H1 (cell line): Measurements from ENCODE around the gene SERINC5. TPM values are rescaled to one million over a fixed set of nuclear protein-coding genes. Genes with fewer than 3 reads are reported as not detected.

Experiments used
- CTCF ChIA-PET: fragments of 300-600 bp; sonication (Branson Sonifier 250); formaldehyde crosslinking; loops from one replicate; lab custom pipeline; 2021; ENCODE audit not compliant: partially characterized antibody; lab: Charles Lee
- POLR2A ChIA-PET: fragments of 300-600 bp; sonication (Branson Sonifier 250); formaldehyde crosslinking; loops from one replicate; lab custom pipeline; 2021; ENCODE audit warnings: inconsistent platforms; ENCODE audit not compliant: partially characterized antibody; lab: Charles Lee
- DNase-seq, 2 experiments: peaks; one replicate each; pipeline versions ENCODE4 v3.0.0 to v3.0.0-alpha.2; 2010 to 2022; ENCODE audit warnings: low spot score in 2 of 2, low read depth in 1 of 2, mixed read lengths in 1 of 2
- FAIRE-seq: peaks from 2 replicates; lab custom pipeline; 2011; peaks lifted over from hg19 to GRCh38; lab: Jason Lieb, UNC
- H2AFZ ChIP-seq: 2 replicates; pipeline ENCODE4 v1.8.1; 2012; ENCODE audit warnings: low read length, inconsistent platforms
- H2AK5ac ChIP-seq: 2 replicates; pipeline ENCODE4 v1.6.1; 2013; ENCODE audit warnings: low read depth, low read length
- H2BK120ac ChIP-seq: replicated peaks from 2 replicates; pipeline ENCODE3; 2013; ENCODE audit warnings: low read depth, low read length, inconsistent platforms
- H2BK12ac ChIP-seq: 2 replicates; pipeline ENCODE4 v1.6.1; 2013; ENCODE audit warnings: low read depth, low read length
- H2BK15ac ChIP-seq: 2 replicates; pipeline ENCODE4 v1.6.1; 2013; ENCODE audit warnings: low read length
- H2BK20ac ChIP-seq: 2 replicates; pipeline ENCODE4 v1.6.1; 2013; ENCODE audit warnings: low read length
- H2BK5ac ChIP-seq: 2 replicates; pipeline ENCODE4 v1.6.1; 2013; ENCODE audit warnings: low read depth, low read length
- H3K14ac ChIP-seq: 2 replicates; pipeline ENCODE4 v1.6.1; 2013; ENCODE audit warnings: inconsistent platforms; ENCODE audit not compliant: insufficient read length
- H3K18ac ChIP-seq: 2 replicates; pipeline ENCODE4 v1.6.1; 2013; ENCODE audit warnings: low read length; ENCODE audit errors: extremely low read depth
- H3K23ac ChIP-seq: 2 replicates; pipeline ENCODE4 v1.6.1; 2013; ENCODE audit warnings: inconsistent platforms; ENCODE audit not compliant: insufficient read length
- H3K23me2 ChIP-seq: 2 replicates; pipeline ENCODE4 v1.6.1; 2013; ENCODE audit warnings: low read depth, low read length
- H3K27ac ChIP-seq: 2 replicates; pipeline ENCODE4 v1.6.1; 2011; ENCODE audit warnings: low read depth, low read length, inconsistent platforms
- H3K27me3 ChIP-seq, 4 experiments: replicated peaks in 1 of 4; 1 replicate in 1 of 4; 2 replicates in 3 of 4; pipeline versions ENCODE4 v1.6.1 to v1.8.1; 2011 to 2013; ENCODE audit warnings: low read length in 3 of 4, mild to moderate bottlenecking in 3 of 4, inconsistent platforms in 2 of 4, mixed read lengths in 2 of 4, moderate library complexity in 1 of 4; ENCODE audit not compliant: control insufficient read depth in 3 of 4, insufficient read depth in 3 of 4; ENCODE audit errors: extremely low read depth in 1 of 4
- H3K36me3 ChIP-seq, 4 experiments: 2 replicates each; pipeline versions ENCODE4 v1.6.1 to v1.8.1; 2011 to 2013; ENCODE audit warnings: mild to moderate bottlenecking in 4 of 4, low read length in 3 of 4, moderate library complexity in 2 of 4, control low read depth in 1 of 4, inconsistent platforms in 1 of 4; ENCODE audit not compliant: insufficient read depth in 4 of 4, control insufficient read depth in 2 of 4
- H3K4ac ChIP-seq: replicated peaks from 2 replicates; pipeline ENCODE3; 2013; ENCODE audit warnings: low read length, low read depth, mixed read lengths, inconsistent platforms; ENCODE audit not compliant: insufficient read length
- H3K4me1 ChIP-seq, 4 experiments: replicated peaks in 1 of 4; 1 replicate in 1 of 4; 2 replicates in 3 of 4; pipeline versions ENCODE4 v1.6.1 to v1.8.1; 2011 to 2013; ENCODE audit warnings: low read length in 3 of 4, inconsistent platforms in 2 of 4, mixed read lengths in 1 of 4; ENCODE audit not compliant: insufficient read depth in 4 of 4, control insufficient read depth in 3 of 4
- H3K4me2 ChIP-seq, 2 experiments: 2 replicates each; pipeline versions ENCODE4 v1.6.1 to v1.8.1; 2011 to 2013; ENCODE audit warnings: low read depth in 2 of 2, low read length in 2 of 2, control low read depth in 1 of 2, inconsistent platforms in 1 of 2, mild to moderate bottlenecking in 1 of 2; ENCODE audit not compliant: insufficient read depth in 1 of 2
- H3K4me3 ChIP-seq, 4 experiments: fragments of 200-600, 300-600 bp in 1 of 4; sonication (generic), shearing (Covaris generic), sonication (Bioruptor Twin) in 1 of 4; 2 replicates each; pipeline versions ENCODE4 v1.5.1 to v1.8.1; 2011 to 2016; ENCODE audit warnings: low read length in 4 of 4, low read depth in 3 of 4, control low read depth in 2 of 4, inconsistent platforms in 2 of 4, mild to moderate bottlenecking in 2 of 4, mixed read lengths in 1 of 4, moderate library complexity in 1 of 4; ENCODE audit not compliant: insufficient read depth in 2 of 4; ENCODE audit errors: extremely low read depth in 1 of 4
- H3K56ac ChIP-seq: replicated peaks from 2 replicates; pipeline ENCODE3; 2013; ENCODE audit warnings: low read depth, mild to moderate bottlenecking, mixed read lengths, low read length, inconsistent platforms; ENCODE audit not compliant: insufficient read length
- H3K79me1 ChIP-seq: 2 replicates; pipeline ENCODE4 v1.6.1; 2013; ENCODE audit warnings: low read depth, low read length, control low read depth
- H3K79me2 ChIP-seq, 2 experiments: 2 replicates each; pipeline versions ENCODE4 v1.6.1 to v1.8.1; 2012 to 2013; ENCODE audit warnings: low read length in 2 of 2, mild to moderate bottlenecking in 2 of 2, inconsistent platforms in 1 of 2; ENCODE audit not compliant: insufficient read depth in 2 of 2, control insufficient read depth in 1 of 2
- H3K9ac ChIP-seq, 4 experiments: replicated peaks in 1 of 4; 1 replicate in 1 of 4; 2 replicates in 3 of 4; pipeline versions ENCODE4 v1.6.1 to v1.8.1; 2011 to 2013; ENCODE audit warnings: low read depth in 3 of 4, low read length in 3 of 4, control low read depth in 2 of 4, mild to moderate bottlenecking in 2 of 4, moderate library complexity in 2 of 4, inconsistent platforms in 1 of 4; ENCODE audit errors: extremely low read depth in 1 of 4
- H3K9me3 ChIP-seq, 2 experiments: 2 replicates each; pipeline versions ENCODE4 v1.6.1 to v1.8.1; 2012 to 2013; ENCODE audit warnings: mild to moderate bottlenecking in 2 of 2, moderate library complexity in 2 of 2, control low read depth in 1 of 2, inconsistent platforms in 1 of 2, low read depth in 1 of 2, low read length in 1 of 2, mixed read lengths in 1 of 2; ENCODE audit not compliant: insufficient read depth in 2 of 2
- H4K20me1 ChIP-seq, 2 experiments: replicated peaks in 1 of 2; 2 replicates each; pipeline versions ENCODE3 to v1.8.1; 2011 to 2013; ENCODE audit warnings: inconsistent platforms in 2 of 2, low read length in 2 of 2, mild to moderate bottlenecking in 1 of 2; ENCODE audit not compliant: insufficient read depth in 2 of 2, control insufficient read depth in 1 of 2
- H4K5ac ChIP-seq: 2 replicates; pipeline ENCODE4 v1.6.1; 2013; ENCODE audit warnings: low read length, low read depth, mixed read lengths, inconsistent platforms; ENCODE audit not compliant: insufficient read length
- H4K8ac ChIP-seq: 2 replicates; pipeline ENCODE4 v1.8.0; 2013; ENCODE audit warnings: mild to moderate bottlenecking, moderate library complexity, low read length, inconsistent platforms; ENCODE audit not compliant: insufficient read depth; ENCODE audit errors: extremely low read depth
- H4K91ac ChIP-seq: replicated peaks from 2 replicates; pipeline ENCODE3; 2013; ENCODE audit warnings: low read length, mixed read lengths, inconsistent platforms; ENCODE audit not compliant: insufficient read length
- BRCA1 ChIP-seq: IDR thresholded peaks from 2 replicates; pipeline ENCODE4 v1.6.1; 2012; ENCODE audit warnings: low read depth, low read length, improper control_type of control experiment
- CHD2 ChIP-seq: IDR thresholded peaks from 2 replicates; pipeline ENCODE4 v1.6.1; 2012; ENCODE audit warnings: low read length, improper control_type of control experiment
- CTBP2 ChIP-seq: IDR thresholded peaks from 2 replicates; pipeline ENCODE4 v1.7.0; 2011; ENCODE audit warnings: borderline replicate concordance, mild to moderate bottlenecking, moderate library complexity, mixed read lengths, low read length; ENCODE audit not compliant: insufficient read depth, insufficient read length
- CTCF ChIP-seq, 3 experiments: IDR thresholded peaks; 1 replicate in 2 of 3; 2 replicates in 1 of 3; pipeline versions ENCODE4 v1.5.1 to v1.6.1; 2011; ENCODE audit warnings: low read length in 3 of 3, mild to moderate bottlenecking in 3 of 3, inconsistent platforms in 2 of 3, low read depth in 1 of 3, moderate library complexity in 1 of 3; ENCODE audit not compliant: insufficient read depth in 1 of 3; ENCODE audit errors: control extremely low read depth in 1 of 3
- EGR1 ChIP-seq: IDR thresholded peaks from 2 replicates; pipeline ENCODE4 v1.6.1; 2011; ENCODE audit warnings: low read depth, low read length, borderline replicate concordance
- HDAC2 ChIP-seq, 2 experiments: fragments of 300-600 bp in 1 of 2; sonication (generic) in 1 of 2; IDR thresholded peaks; 2 replicates each; pipeline ENCODE4 v1.6.1; 2011 to 2012; ENCODE audit warnings: low read depth in 2 of 2, low read length in 2 of 2, mild to moderate bottlenecking in 2 of 2, moderate library complexity in 2 of 2, borderline replicate concordance in 1 of 2, inconsistent platforms in 1 of 2
- HDAC6 ChIP-seq: IDR thresholded peaks from one replicate; pipeline ENCODE4 v1.7.1; 2012; ENCODE audit warnings: low read depth, mild to moderate bottlenecking, inconsistent platforms, low read length, moderate library complexity
- MAFK ChIP-seq: IDR thresholded peaks from 2 replicates; pipeline ENCODE4 v1.6.1; 2012; ENCODE audit warnings: low read depth, mild to moderate bottlenecking, improper control_type of control experiment, low read length
- TAF7 ChIP-seq: optimal IDR thresholded peaks from 2 replicates; pipeline ENCODE3; 2011; ENCODE audit warnings: low read depth, mild to moderate bottlenecking, inconsistent platforms, low read length, moderate library complexity, borderline replicate concordance
- TCF12 ChIP-seq: IDR thresholded peaks from 2 replicates; pipeline ENCODE4 v1.6.1; 2011; ENCODE audit warnings: low read depth, mild to moderate bottlenecking, low read length
- YY1 ChIP-seq: IDR thresholded peaks from 2 replicates; pipeline ENCODE4 v1.6.1; 2011; ENCODE audit warnings: low read depth, mild to moderate bottlenecking, low read length
- WGBS, 2 experiments: shearing (Covaris generic) in 1 of 2; methylation state at CpG; one replicate each; pipeline versions ENCODE4 v1.1.6 to v1.1.7; 2013 to 2015; ENCODE audit warnings: low lambda C conversion rate in 2 of 2, mixed read lengths in 2 of 2, inconsistent platforms in 1 of 2, low coverage in 1 of 2, missing lambda C conversion rate in 1 of 2; ENCODE audit not compliant: insufficient replicate concordance in 2 of 2, insufficient coverage in 1 of 2, insufficient read length in 1 of 2; ENCODE audit errors: extremely low coverage in 1 of 2, missing lambda C conversion rate in 1 of 2; 5-methylcytosine and 5-hydroxymethylcytosine counted together
- polyA plus RNA-seq, 7 experiments: library from polyadenylated mRNA; depleted of rRNA in 3 of 7; stranded (reverse) in 5 of 7; unstranded in 2 of 7; fragments of >200 nt in 5 of 7; fragments of 200-250 nt in 2 of 7; gene quantifications; 1 replicate in 5 of 7; 2 replicates in 1 of 7; 4 replicates in 1 of 7; pipeline versions ENCODE4 v1.2.1 to v1.2.3, GENCODE V29; 2011 to 2013; ENCODE audit warnings: missing spikeins in 2 of 7, mixed read lengths in 2 of 7
- total RNA-seq: library from RNA; stranded (reverse); fragmentation: NEBNext Ultra II Directional; extraction: Animal tissue kit (Norgen Biotek cat#: 25700); gene quantifications from 2 replicates; pipeline ENCODE4 v1.2.1, GENCODE V29; 2021

The SERINC5 gene
- total and polyA plus RNA-seq, 2 of the 8 experiments (the other 6 are each of a cell fraction or from before 2014, with no cell fraction given), result 32.2 to 149 TPM

GRCh38 chr5:80160242-80160641, 95.6 kb downstream of the SERINC5 start:
- no peak overlapping the region for H3K9ac ChIP-seq
- H3K36me3 ChIP-seq, result peaks cover 0 to 58% (median 18%) of the 10 kb centered on the region in 4 experiments; a peak in 6 of 8 replicates
- no peak overlapping the region for H3K56ac ChIP-seq
- no peak overlapping the region for H2AFZ ChIP-seq
- no peak overlapping the region; a peak in 1 of 4 replicates for H3K4me2 ChIP-seq
- H4K5ac ChIP-seq, result no peak overlapping the region
- H3K4me1 ChIP-seq, result peaks cover 5 to 13% (median 9%) of the 10 kb centered on the region in 4 experiments; a peak in 4 of 7 replicates
- H3K14ac ChIP-seq, result no peak overlapping the region
- H3K27me3 ChIP-seq, result no peaks in the 10 kb centered on the region
- H4K91ac ChIP-seq, result no peak overlapping the region
- 0 out of 2 replicates have a peak overlapping the region, but pooled peaks have one; percentile 77 for H2BK20ac ChIP-seq
- H4K8ac ChIP-seq, result no peak overlapping the region
- H3K27ac ChIP-seq, result no peak overlapping the region
- no peaks in the 10 kb centered on the region for H3K9me3 ChIP-seq
- 93% methylated on average over 3 of the region's 3 CpGs; no CpG with 5 or more reads in 1 of the 2 experiments for WGBS, 2 experiments
- no peak overlapping the region for H2BK12ac ChIP-seq
- H3K4me3 ChIP-seq, result no peak overlapping the region; a peak in 1 of 8 replicates
- no peaks in the 10 kb centered on the region for H3K23me2 ChIP-seq
- no peaks in the 10 kb centered on the region; the same call in 1 of the 2 replicates for H3K79me1 ChIP-seq
- H2BK5ac ChIP-seq, result peak overlapping the region; percentile 60; the same call in 1 of the 2 replicates
- DNase-seq (no peak), FAIRE-seq (no peak)
- ChIA-PET POLR2A (interaction anchor here (0.7 to 1.4 kb wide), 2 partner anchors 17 to 97 kb away, joined by 3 to 5 read pairs; no protein-coding TSS in a partner anchor), CTCF (interaction anchor here (0.9 to 1.1 kb wide), 2 partner anchors 9 to 68 kb away, joined by 3 to 4 read pairs; no protein-coding TSS in a partner anchor)
- no peaks in the 10 kb centered on the region for H4K20me1 ChIP-seq
- H2BK120ac ChIP-seq, result no peak overlapping the region
- H3K18ac ChIP-seq, result no peak overlapping the region; the same call in 1 of the 2 replicates
- H3K23ac ChIP-seq, result no peak overlapping the region
- H2BK15ac ChIP-seq, result no peak overlapping the region
- no peaks in the 10 kb centered on the region for H3K79me2 ChIP-seq
- no peak overlapping the region for H3K4ac ChIP-seq
- H2AK5ac ChIP-seq, result no peak overlapping the region
- TF ChIP-seq TCF12 (no peak), HDAC6 (no peak), EGR1 (no peak), TAF7 (no peak), CHD2 (no peak), CTCF (IDR thresholded peaks at IDR 0.05; ENCODE audit: control extremely low read depth in 1 of 3, insufficient read depth in 1 of 3, low read depth in 1 of 3, low read length in 3 of 3) (no peak), BRCA1 (no peak), MAFK (no peak), YY1 (no peak), CTBP2 (no peak), HDAC2 (IDR thresholded peaks at IDR 0.05; ENCODE audit: borderline replicate concordance in 1 of 2, low read depth in 2 of 2, low read length in 2 of 2) (no peak)
